ENCODE data around the gene EFNA2.

EFNA2 gene

DNA sequence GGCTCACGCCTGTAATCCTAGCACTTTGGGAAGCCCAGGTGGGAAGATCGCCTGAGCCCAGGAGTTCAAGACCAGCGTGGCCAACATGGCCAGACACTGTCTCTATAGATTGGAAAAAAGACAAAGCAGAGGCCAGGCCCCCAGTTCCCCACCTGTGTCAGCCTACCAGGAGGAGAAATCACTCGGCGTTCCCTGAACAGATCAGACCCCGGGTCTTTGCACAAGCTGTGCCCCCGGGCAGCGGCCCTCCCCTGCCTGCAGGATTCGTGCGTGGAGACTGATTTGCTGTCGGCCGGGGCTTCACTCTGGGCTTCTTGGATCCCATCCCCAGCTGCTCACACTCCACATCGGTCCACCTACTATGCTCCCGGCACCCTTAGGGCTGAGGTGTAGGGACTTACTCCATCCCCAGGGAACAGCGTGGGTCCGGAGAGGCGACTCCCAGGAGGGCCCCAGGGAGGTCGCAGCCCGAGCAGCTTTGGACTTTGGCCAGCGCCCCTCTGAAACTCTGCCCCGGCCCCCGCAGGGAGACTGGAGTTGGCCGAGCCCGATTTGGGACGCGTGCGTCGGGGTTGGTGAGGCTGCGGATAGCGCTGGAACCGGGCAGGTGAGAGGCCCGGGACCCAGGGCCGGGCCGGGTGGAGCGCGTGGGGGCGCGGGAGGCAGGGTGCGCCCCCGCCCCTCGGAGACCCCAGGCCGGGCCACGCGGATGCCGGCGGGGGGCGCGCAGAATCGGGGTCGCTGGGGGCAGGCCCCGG lies 515 bp upstream of the EFNA2 start:
- DNase-seq: no peak

DNA sequence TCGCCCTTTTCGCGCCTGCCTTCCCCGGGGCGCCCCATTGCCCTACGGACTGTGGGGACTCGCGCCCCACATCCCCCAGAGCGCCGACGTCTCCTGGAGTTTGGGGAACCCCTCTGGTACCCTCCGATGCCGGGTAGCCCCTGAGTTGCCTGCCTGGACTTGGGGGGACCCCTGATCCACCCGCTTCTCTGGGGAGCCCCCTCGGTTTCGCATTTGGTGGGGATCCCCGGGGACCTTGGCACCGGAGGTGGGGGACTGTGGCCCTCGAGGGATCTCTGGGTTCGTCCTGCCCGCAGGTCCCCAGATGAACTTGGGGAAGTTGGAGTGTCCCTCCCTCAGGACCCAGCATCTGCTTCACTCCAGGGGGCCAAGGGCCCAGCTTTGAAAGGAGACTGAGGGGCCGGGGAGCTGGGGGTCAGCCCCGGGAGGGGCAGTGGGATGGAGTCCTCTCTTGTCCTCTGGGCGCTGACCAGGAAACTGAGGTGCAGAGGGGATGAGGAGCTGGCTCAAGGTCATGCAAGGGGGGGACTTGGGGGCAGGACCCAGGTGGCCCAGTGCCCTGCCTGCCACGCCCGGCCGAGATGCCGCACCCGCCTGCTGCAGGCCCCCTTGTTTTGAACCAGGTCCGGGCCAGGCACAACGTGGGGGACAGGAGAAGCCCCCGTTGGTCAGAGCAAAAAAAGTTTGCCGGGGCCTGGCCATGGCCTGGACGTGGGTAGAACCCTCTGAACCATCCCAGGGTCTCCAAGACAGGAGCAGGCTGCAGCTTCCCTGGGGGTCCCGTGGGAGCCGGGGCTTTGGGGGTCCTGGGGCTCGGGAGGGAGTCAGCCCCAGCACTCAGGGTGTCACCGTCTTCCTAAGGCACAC lies 1.0 kb downstream of the EFNA2 start:
- DNase-seq: no peak

DNA sequence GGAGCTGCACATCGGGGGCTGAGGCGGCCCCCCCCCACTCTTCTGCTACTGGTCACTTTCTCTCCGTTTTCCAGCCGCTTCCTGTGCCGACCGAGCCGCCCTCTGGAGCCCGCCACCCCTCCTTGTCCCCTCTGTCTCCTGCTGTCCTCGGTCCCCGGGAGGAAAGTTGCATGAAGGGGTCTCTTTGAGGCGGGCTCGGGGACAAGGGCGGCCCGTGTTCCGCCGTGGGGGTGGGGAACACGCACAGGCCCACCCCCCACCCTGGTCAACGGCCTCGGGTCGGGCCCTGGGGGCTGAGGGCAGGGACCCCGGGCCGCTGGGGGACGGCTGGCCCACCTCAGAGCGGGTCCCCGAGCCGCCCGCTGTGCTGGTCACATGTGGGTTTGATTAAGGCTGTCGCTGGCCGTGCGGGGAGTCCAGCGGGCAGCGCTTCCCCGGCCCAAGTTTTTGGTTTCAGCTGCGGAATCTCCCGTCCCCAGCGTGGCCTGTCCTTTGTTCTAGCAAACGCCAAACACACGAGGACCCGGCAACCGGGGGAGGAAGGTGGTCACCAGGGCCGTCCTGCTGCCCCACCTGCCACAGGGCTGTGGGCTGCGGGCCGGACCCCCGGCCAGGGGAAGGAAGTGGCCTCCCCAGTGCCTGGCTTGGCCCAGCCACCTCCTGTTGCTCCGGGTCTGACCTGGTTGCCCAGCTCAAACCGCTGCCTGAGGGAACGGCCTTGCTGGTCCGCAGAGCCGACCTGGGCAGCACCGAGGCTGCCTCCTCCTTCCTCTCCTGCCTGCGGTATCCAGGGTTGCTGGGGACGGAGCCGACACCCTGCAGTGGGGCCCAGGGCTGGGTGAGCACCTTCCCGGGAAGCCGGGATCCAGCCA lies 1.9 kb downstream of the EFNA2 start:
- DNase-seq: no peak

DNA sequence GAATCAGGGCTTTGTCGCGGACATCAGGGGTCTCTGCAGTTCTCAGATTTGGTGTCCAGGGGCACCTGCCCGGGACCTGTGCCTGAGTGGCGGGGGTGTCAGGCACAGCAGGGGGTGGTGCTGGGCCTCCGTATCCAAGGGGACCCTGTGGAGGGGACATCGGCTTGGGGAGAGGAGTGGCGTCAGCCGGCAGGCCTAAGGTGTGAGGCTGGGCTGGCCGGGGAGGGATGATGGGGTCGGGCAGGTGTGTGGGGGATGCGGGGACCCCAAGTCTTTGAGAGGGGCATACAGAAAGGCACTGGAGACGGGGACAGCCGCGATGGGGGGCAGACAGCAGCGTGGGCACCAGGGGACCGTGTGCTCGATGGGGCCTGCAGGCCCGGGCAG lies 2.5 kb downstream of the EFNA2 start:
- DNase-seq: no peak

DNA sequence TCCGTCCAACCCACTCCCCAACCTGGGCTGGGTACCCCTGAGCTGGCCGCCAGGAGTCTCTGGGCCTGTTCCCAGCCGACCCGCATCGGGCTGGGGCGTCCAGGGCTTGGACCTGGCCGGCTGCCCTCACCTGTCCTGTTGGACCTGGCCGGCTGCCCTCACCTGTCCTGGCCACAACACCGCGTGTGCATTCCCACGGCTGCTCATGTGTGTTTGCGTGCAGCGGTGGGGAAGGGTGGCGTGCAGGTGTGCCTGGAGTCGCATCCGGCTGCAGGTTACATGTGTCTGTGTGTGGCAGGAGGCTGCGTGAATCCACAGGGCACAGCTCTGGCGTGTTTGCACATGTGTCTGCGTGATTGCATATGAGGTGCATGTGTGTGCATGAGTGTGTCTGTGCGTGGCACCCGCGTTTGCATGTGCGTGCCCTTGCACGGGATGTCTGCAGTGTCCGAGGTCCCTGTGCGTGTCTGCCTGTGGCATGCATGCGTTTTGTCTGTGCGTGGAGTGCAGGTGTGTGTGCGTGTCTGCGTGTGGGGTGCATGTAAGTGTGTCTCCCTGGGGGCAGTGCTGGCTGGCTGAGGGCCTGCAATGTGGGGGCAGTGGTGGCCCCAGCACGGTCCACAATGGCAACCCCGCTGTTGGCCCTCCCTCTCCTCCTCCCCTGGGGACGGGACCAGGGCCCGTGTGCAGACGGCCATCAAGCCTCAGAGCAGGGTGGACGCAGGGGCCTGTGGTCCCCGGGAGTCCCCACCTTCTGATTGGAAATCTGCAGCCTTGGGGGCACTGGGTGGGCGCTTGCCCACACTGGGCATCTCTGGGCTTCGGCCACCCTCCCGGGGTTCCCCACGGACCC lies 3.4 kb downstream of the EFNA2 start:
- DNase-seq: no peak

DNA sequence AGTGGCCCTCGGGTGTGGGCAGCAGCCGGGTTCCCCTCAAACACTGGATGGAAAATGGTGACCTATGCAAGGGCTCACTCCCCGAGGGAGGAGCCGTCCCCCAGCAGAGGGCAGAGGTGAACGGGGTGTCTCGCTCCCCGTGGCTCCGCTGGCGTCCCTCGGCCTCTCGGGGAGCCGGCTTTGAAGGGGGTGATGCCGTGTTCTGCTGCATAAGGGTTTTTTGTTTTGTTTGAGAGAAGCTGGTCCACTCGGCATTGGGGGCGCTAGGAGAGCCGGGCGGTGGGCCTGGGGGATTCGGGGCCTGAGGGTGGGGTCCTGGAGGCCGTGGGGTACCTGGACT lies 4.0 kb downstream of the EFNA2 start:
- DNase-seq: no peak

DNA sequence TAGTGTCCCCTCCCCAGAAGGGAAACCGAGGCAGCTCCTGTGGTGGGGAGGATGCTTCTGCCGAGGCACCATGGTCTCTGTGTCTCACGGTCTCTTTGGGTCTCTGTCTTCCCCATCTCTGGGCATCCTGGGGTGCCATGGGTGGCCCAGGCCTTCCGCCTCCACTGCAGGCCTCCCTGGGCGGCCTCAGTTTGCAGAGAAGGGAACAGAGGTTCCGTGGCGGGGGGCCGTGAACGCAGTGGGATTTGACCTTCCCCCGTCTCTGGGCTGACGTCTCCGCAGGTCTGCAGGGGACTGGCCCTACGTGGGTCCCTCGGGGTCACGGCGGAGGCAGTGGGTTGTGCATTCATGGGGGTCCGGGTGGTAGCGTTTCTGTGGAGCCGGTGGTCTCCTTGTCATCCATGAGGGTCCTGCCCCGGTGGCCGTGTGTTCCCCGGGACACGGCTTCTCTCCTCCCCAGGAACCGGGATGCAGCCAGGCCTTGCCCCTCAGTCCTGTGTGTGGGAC lies 4.6 kb downstream of the EFNA2 start:
- DNase-seq: no peak

DNA sequence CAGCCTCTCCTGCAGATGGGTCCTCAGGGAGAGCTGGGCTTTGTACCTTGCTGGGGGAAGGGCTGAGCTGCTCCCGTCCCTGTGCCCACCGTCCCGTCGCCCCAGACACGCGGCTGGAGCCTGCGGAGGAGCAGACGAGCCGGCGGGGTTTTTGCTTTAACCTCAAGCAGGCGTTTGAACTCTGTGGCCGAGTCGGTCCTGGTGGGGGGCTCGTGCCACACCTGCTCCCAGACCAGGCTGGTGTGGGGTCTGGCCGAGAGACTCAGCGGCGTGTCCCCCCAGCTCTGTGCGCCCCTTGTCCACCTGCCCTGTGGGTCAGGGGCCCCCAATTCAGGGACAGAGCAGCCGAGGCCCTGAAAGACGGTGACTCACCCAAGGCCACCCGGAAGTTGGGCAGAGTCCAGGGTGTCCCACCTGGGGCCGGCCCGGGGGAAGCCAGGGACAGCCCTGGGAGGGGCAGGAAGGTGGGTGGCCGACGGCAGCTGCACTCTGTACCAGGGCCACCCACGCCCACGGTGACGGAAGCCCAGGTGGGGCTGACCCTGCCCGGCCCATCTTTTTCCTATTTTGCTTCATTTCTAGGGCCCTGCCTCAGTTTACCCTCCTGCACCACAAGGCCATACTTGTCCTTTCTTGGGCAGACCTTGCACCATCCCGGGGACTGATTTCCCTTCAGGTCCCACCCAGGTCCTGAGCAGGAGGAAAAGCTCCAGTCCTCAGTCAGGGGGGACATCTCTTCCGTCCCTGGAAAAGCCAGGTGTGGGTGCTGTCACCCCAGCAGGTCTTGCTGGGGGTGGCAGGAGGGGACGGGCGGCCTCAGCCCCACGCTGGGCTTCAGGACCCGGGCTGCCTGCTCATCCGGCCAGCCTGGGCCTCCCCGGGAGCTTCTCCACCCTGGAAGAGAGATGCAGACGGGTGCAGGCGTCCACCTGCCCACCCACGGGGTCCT lies 5.3 kb downstream of the EFNA2 start:
- DNase-seq: no peak

DNA sequence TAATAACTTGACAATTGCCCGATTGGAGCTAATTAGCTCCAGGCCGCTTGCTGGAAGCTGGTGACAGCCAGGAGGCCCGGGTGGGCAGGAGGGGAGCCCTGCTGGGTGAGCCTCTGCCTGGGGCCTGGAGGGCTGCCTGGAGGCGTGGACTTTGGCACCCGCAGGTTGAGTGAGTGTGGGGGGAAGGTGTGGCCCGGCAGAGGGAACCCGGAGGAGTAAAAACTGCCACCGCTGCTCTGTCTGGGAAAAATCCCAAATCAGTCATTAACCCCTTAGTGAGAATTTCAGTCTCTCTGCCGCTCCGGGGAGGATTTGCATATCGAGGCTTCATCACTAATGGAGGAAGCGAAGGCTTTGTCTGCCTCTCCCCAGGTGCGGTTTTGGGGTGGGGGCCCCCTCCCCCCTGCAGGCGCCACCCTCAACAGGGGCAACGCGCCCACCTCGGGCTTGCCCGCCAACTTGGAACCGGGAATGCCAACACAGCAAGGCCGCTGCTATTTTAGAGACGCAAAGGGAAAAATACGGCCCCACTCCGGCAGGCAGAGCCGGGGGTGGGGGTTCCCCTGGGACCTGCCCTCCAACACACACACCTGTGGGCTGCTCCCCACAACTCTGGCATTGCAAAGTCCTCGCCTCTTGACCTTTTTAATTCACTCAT lies 6.2 kb downstream of the EFNA2 start:
- DNase-seq: no peak

DNA sequence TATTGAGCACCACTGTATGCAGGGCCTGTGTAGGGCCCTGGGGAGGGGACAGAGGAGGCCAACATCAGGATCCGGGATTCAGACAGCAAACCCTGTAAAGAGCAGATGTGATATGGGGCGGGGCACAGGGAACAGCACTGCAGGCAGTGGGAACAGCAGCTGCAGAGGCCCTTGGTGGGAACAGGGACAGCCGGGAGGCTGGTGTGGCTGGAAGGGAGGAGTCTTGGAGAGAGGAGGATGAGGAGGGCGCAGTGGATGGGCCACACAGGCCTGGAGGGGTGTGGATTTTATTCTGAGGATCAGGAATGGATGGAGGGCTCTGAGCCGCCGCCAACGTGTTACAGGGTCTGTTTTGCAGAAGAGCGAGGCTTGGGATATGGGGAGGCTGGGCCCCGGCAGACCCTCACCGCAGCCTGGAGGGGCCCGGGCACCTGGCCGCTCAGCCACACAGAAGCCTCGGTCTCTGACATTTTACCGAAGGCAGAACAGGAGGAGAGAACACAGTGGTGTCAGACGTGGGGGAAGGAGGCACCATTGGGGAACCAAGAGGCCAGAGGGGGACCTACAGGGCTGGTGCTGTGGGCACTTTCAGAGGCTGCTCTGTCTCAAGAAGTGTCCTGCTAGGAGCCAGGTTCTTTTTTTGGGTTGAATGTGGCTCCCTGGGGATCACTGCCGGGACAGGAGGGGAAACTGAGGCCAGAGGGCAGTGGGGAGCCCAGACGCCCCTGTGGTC lies 6.9 kb downstream of the EFNA2 start:
- no peak for DNase-seq

DNA sequence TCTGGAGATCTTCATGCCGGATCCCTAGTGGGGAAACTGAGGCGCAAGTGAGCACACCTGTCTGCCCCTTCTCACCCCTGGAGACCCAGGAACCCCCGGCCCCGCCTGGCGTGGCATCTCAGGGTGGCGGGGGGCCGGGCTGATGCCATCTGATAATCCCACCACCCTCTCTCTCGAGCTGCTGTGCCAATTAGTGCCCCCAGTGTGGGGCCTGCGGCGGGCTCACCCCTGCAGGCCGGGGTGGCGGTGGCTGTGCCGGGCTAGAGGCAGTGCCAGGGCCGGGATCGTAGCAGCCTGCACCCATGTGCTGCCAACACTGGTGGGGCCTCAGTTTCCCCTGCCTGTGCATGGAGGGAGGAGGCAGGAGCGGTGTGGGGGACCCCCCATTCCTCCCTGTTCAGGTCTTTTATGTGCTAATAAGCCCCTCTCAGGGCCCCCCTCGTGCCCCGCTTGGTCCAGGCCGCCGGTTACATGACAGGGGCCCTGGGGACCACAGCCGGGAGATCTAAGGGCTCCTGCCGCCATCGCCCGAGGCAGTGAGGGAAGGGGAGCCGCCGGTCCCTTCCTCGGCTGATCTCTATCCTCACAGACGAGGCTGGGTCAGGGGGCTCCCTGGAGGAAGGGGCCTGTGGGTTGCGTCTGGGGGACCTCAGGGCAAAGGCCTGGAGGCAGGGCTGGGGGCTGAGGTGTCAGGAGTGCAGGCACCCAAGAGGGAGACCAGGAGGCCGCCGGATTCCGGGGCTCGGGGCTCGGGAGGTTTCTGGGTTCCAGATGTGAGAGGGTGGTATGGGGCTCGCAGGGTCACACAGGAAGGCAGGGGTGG lies 8.3 kb downstream of the EFNA2 start:
- DNase-seq: no peak

DNA sequence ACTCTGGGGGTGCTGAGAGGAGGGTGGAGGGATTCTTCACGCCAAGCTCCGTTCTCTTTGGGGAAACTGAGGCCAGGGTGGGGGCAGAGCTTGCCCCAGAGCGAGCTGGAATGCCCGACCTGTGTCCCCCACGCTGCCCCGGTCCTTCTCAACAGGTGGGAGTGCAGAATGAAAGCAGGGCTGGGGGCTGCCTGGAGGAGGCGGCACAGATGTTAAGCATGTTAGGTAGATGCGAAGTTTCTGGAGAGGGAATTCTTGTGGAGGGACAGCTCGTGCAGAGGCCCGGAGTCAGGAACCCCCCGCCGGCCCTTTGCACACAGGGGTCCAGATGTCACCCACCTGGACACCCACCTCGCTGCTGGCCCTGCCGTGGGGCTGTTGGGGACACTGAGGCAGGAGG lies 9.0 kb downstream of the EFNA2 start:
- DNase-seq: no peak

DNA sequence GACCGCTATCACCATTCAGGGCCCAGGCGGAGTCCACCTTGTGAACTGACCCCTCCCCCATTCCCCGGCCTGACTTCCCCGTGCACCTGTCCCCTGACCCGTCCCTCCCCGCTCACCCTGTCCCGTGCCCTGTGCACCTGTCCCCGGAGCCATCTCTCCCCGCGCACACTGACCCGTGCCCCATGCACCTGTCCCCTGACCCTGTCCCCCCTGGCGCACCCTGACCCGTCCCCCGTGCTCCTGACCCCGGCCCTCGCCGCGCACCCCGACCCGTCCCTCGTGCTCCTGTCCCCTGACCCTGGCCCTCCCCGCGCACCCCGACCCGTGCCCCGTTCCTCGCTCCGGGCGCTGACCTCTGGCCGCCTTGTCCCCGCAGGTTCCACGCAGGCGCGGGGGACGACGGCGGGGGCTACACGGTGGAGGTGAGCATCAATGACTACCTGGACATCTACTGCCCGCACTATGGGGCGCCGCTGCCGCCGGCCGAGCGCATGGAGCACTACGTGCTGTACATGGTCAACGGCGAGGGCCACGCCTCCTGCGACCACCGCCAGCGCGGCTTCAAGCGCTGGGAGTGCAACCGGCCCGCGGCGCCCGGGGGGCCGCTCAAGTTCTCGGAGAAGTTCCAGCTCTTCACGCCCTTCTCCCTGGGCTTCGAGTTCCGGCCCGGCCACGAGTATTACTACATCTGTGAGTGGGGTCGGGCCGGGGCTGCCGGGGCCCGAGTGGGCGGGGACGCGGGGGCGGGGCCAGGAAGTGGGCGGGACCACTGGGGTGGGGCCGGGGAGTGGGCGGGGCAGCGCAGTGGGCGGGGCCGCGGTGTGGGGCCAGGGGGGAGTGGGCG lies 9.7 kb downstream of the EFNA2 start:
- DNase-seq: no peak

DNA sequence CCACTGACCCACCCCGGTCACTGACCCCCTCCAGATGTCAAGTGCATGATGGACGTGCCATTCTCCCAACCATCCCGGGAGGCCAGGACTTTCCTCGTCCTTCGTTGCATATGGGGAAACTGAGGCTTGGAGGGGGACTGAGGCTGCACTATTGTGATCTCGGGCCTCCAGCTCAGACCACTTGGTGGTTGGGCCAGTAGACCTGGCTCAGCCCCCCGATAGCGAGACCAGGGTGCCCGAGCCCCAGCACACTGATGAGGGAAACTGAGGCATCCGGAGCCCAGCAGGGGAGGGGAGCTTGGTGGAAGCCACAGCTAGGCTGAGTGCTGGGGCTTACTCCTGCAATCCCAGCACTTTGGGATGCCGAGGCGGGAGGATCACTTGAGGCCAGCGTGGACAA lies 10.4 kb downstream of the EFNA2 start:
- DNase-seq: no peak

DNA sequence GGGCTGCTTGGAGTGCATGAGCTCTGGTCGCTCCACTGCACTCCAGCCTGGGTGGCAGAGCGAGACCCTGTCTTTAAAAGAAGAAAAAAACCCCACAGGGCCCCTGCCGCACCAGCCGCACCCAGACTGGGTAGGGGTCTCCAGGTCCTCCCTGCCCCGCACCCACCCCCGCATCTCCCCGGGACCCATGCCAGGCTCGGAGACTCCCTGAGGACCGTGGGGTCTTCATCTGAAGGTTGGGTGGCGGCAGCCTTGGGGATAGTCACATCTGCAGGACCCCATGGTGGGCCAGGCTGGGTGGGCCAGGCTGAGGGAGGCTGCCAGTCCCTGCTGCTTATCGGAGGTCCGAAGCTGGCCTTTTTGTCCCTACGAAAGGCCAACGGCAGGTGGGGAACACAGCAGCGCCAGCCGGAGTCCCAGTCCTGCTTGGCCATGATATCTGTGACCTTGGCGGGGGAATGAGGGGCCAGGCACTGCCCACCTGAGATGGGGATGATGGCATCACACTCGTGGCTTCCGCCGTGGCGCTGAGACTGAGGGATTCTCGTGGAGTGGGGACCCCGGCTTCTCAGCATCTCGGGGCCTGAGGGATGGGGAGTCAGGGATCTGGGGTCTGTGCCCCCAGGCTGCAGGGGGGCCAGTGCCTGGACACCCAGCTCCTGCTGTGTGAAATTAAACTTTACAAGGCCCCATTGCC lies 11.1 kb downstream of the EFNA2 start:
- no peak for DNase-seq

DNA sequence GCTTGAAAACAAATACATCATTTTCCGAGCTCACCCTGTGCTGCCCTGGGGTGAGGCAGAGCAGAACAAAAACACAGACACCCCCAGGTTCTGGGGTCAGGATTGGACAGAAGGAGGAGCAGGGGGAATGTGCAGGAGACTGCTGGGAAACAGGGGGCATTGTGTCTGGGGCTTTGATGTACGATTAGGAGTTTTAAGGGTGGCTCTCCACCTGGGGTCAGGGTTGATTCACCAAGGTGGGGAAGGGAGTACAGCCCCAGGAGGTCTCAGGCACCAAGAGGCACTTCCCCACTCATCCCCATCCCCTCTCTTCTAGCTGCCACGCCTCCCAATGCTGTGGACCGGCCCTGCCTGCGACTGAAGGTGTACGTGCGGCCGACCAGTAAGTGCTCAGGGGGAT lies 12.6 kb downstream of the EFNA2 start:
- no peak for DNase-seq

DNA sequence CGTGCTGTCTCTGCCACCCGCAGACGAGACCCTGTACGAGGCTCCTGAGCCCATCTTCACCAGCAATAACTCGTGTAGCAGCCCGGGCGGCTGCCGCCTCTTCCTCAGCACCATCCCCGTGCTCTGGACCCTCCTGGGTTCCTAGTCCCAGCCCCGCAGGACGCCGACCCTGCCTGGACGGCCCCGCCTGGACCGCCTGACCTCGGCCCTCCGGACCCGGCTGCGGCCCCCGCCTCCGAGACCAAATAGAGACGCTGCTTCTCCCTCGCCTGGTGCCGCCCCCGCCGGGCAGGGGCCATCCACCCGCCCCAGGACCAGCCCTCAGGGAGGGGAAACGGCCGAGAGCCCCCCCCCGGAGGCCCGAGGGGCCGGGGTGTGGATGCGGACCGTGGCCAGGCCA lies 14.1 kb downstream of the EFNA2 start:
- DNase-seq: no peak
